Measurements from ENCODE around the gene C1D. TPM values are rescaled to one million over a fixed set of nuclear protein-coding genes. Genes with fewer than 3 reads are reported as not detected.

Gene C1D
- total and polyA plus RNA-seq, 2 donors from 2014 or later, result 23.0 to 34.2 TPM

GRCh38 chr2:68000170-68000825 lies 62.5 kb downstream of the C1D start:
- intact Hi-C loops (cut with DNase I), result no loop called here
- H3K9ac ChIP-seq (ENCODE audit: low read length in 3 of 3), result no peak overlapping the region
- no peaks in the 10 kb centered on the region for H3K36me3 ChIP-seq (ENCODE audit: control insufficient read depth in 2 of 3, insufficient read depth in 3 of 3, low read length in 3 of 3)
- no peaks in the 10 kb centered on the region for H3K4me1 ChIP-seq (ENCODE audit: control insufficient read depth in 2 of 3, insufficient read depth in 2 of 3, low read depth in 1 of 3, low read length in 3 of 3)
- no peak for DNase-seq
- no peaks in the 10 kb centered on the region for H3K27me3 ChIP-seq (ENCODE audit: control insufficient read depth, insufficient read depth, low read length)
- H3K4me3 ChIP-seq (ENCODE audit: low read length in 3 of 3), result no peak overlapping the region
- H3K9me3 ChIP-seq (ENCODE audit: control insufficient read depth in 2 of 3, insufficient read depth in 1 of 3, low read length in 3 of 3), result no peaks in the 10 kb centered on the region
- no peak overlapping the region for H3K27ac ChIP-seq (ENCODE audit: low read depth in 2 of 2, low read length in 2 of 2)
- TF ChIP-seq CTCF (IDR thresholded peaks at IDR 0.05; ENCODE audit: borderline replicate concordance, extremely low read depth, insufficient read depth), result no peak
- no peak for FAIRE-seq

GRCh38 chr2:67999332-67999731 lies 63.5 kb downstream of the C1D start:
- Histone ChIP-seq H3K4me3 (ENCODE audit: low read length in 3 of 3) (no peak overlapping the region), H3K4me1 (ENCODE audit: control insufficient read depth in 2 of 3, insufficient read depth in 2 of 3, low read depth in 1 of 3, low read length in 3 of 3) (no peaks in the 10 kb centered on the region), H3K9me3 (ENCODE audit: control insufficient read depth in 2 of 3, insufficient read depth in 1 of 3, low read length in 3 of 3) (no peaks in the 10 kb centered on the region), H3K36me3 (ENCODE audit: control insufficient read depth in 2 of 3, insufficient read depth in 3 of 3, low read length in 3 of 3) (no peaks in the 10 kb centered on the region), H3K27me3 (ENCODE audit: control insufficient read depth, insufficient read depth, low read length) (no peaks in the 10 kb centered on the region), H3K9ac (ENCODE audit: low read length in 3 of 3) (no peak overlapping the region), H3K27ac (ENCODE audit: low read depth in 2 of 2, low read length in 2 of 2) (no peak overlapping the region)
- FAIRE-seq (no peak), DNase-seq (no peak)
- intact Hi-C loops (cut with DNase I), result no loop called here
- no peak for TF ChIP-seq CTCF (IDR thresholded peaks at IDR 0.05; ENCODE audit: borderline replicate concordance, extremely low read depth, insufficient read depth)

- intact Hi-C loops (cut with DNase I), result no loop called here
- Histone ChIP-seq H3K9me3 (ENCODE audit: control insufficient read depth in 2 of 3, insufficient read depth in 1 of 3, low read length in 3 of 3) (peaks cover 0 to 2% (median 0%) of the 10 kb centered on the region in 3 donors), H3K4me3 (ENCODE audit: low read length in 3 of 3) (no peak overlapping the region), H3K27me3 (ENCODE audit: control insufficient read depth, insufficient read depth, low read length) (no peaks in the 10 kb centered on the region), H3K9ac (ENCODE audit: low read length in 3 of 3) (no peak overlapping the region), H3K4me1 (ENCODE audit: control insufficient read depth in 2 of 3, insufficient read depth in 2 of 3, low read depth in 1 of 3, low read length in 3 of 3) (no peaks in the 10 kb centered on the region), H3K27ac (ENCODE audit: low read depth in 2 of 2, low read length in 2 of 2) (no peak overlapping the region), H3K36me3 (ENCODE audit: control insufficient read depth in 2 of 3, insufficient read depth in 3 of 3, low read length in 3 of 3) (no peaks in the 10 kb centered on the region)
- DNase-seq (no peak), FAIRE-seq (no peak)
- no peak for TF ChIP-seq CTCF (IDR thresholded peaks at IDR 0.05; ENCODE audit: borderline replicate concordance, extremely low read depth, insufficient read depth)
Measured at GRCh38 chr2:67997903-67998302, 64.9 kb downstream of the C1D start.

- FAIRE-seq (no peak), DNase-seq (no peak)
- intact Hi-C loops (cut with DNase I), result no loop called here
- Histone ChIP-seq H3K4me3 (ENCODE audit: low read length in 3 of 3) (no peak overlapping the region), H3K36me3 (ENCODE audit: control insufficient read depth in 2 of 3, insufficient read depth in 3 of 3, low read length in 3 of 3) (no peaks in the 10 kb centered on the region), H3K27me3 (ENCODE audit: control insufficient read depth, insufficient read depth, low read length) (no peaks in the 10 kb centered on the region), H3K9ac (ENCODE audit: low read length in 3 of 3) (no peak overlapping the region), H3K9me3 (ENCODE audit: control insufficient read depth in 2 of 3, insufficient read depth in 1 of 3, low read length in 3 of 3) (peaks cover 0 to 2% (median 0%) of the 10 kb centered on the region in 3 donors), H3K4me1 (ENCODE audit: control insufficient read depth in 2 of 3, insufficient read depth in 2 of 3, low read depth in 1 of 3, low read length in 3 of 3) (no peaks in the 10 kb centered on the region), H3K27ac (ENCODE audit: low read depth in 2 of 2, low read length in 2 of 2) (no peak overlapping the region)
- no peak for TF ChIP-seq CTCF (IDR thresholded peaks at IDR 0.05; ENCODE audit: borderline replicate concordance, extremely low read depth, insufficient read depth)
Measured at GRCh38 chr2:67997528-67997900, 65.3 kb downstream of the C1D start.
